SK-N-MC (cell line): Measurements from ENCODE around the gene CYP21A2.
"Not testable (repeated sequence)": the region's sequence is repeated elsewhere in the genome, so short reads cannot be mapped to it uniquely, and the experiment has no call there.

Experiments
- DNase-seq: peaks from one replicate; pipeline ENCODE4 v3.0.0-alpha.2; 2011; ENCODE audit warnings: low read depth, low spot score
- H3K27ac ChIP-seq: fragments of 200-600 bp; sonication (generic); 2 replicates; pipeline ENCODE4 v1.5.1; 2016; ENCODE audit warnings: mixed run types
- H3K36me3 ChIP-seq: fragments of 200-600 bp; sonication (generic); 2 replicates; pipeline ENCODE4 v1.6.1; 2017; ENCODE audit warnings: antibody characterized with exemption, low read length, mixed read lengths; ENCODE audit not compliant: insufficient read depth
- H3K4me3 ChIP-seq: fragments of 200-600 bp; sonication (generic); 2 replicates; pipeline ENCODE4 v1.5.1; 2016
- H3K9ac ChIP-seq: fragments of 200-600 bp; sonication (generic); 2 replicates; pipeline ENCODE4 v1.8.0; 2017; ENCODE audit warnings: mixed run types, mixed read lengths; ENCODE audit not compliant: insufficient read length
- H3K9me3 ChIP-seq: fragments of 200-600 bp; sonication (generic); 2 replicates; pipeline ENCODE4 v1.6.1; 2017; ENCODE audit warnings: low read depth, mild to moderate bottlenecking, antibody characterized with exemption, low read length, moderate library complexity, mixed read lengths
- EZH2 ChIP-seq: fragments of 200-600 bp; sonication (generic); IDR thresholded peaks from one replicate; pipeline ENCODE4 v1.6.1; 2017; ENCODE audit warnings: antibody characterized with exemption
- FOXP2 ChIP-seq: optimal IDR thresholded peaks from 2 replicates; pipeline ENCODE3; 2011; ENCODE audit warnings: mild to moderate bottlenecking, moderate library complexity; ENCODE audit not compliant: insufficient read depth; ENCODE audit errors: extremely low read length, control extremely low read depth
- POLR2AphosphoS5 ChIP-seq: IDR thresholded peaks from 2 replicates; pipeline ENCODE4 v1.6.1; 2012; ENCODE audit warnings: mild to moderate bottlenecking, low read depth, low read length, borderline replicate concordance

Gene CYP21A2

DNA sequence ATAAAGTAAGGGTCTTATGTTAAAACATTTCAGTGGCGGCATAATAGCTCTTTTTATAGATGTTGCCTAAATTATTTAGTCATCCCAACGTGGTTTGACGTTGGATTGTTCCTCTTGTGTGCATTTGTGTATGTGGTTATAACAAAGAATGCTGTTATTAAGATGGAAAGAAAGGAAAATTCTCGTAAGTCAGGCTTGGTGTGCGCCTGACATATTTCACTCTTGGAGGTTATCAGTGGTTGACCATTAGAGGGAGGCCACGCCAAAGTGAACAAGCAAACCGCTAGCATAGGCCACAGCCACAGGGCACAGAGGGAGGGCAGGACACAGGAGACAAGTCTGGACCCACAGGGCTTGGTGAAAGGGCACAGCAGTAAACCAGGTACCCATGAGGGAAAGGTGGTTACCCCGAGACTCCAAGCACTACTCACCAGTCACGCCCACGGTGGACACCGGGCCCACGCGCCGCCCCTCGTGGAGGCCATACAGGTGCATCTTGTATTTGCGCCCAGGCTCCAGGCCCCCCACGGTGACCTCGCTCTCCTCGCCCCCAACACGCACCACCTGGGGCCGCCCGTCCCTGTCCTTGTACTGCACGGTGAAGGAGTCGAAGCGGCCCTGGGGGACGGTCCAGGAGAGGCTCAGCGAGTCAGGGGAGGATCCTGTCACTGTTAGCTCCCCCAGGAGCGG is 22.9 kb downstream of the CYP21A2 start:
- H3K27ac ChIP-seq, result no peak overlapping the region
- H3K4me3 ChIP-seq, result no peak overlapping the region
- no peak overlapping the region for H3K9ac ChIP-seq
- no peaks in the 10 kb centered on the region for H3K9me3 ChIP-seq
- DNase-seq, result no peak
- H3K36me3 ChIP-seq, result no peaks in the 10 kb centered on the region
- TF ChIP-seq POLR2AphosphoS5, result no peak
- TF ChIP-seq EZH2, result no peak
- TF ChIP-seq FOXP2, result no peak

DNA sequence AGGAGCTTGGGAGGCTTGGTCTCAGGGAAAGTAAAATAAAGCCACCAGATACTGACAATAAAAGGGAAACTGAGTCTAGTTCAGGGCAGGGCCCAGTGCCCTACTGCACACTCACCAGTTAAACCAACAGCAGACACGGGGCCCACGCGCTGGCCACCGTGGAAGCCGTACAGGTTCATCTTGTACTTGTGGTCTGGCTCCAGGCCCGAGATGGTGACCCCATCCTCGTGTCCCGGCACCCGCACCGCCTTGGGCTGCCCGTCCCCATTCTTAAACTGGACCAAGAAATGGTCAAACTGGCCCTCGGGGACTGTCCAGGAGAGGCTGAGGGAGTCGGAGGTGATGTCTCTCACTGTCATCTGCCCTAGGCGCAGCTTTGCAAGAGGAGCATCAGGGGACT is 26.5 kb downstream of the CYP21A2 start:
- TF ChIP-seq POLR2AphosphoS5 (no peak), FOXP2 (no peak), EZH2 (no peak)

DNA sequence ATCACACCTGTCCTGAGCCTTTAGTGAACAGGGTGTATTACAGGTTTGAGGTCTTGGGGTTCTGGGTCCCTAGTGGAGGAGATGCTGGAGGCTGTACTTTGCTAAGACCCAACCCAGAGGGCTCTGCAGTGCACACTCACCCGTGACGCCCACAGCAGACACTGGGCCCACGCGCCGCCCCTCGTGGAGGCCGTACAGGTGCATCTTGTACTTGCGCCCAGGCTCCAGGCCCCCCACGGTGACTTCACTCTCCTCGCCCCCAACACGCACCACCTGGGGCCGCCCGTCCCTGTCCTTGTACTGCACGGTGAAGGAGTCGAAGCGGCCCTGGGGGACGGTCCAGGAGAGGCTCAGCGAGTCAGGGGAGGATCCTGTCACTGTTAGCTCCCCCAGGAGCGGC is 29.3 kb downstream of the CYP21A2 start:
- not testable (repeated sequence) for H3K9me3 ChIP-seq, H3K4me3 ChIP-seq, H3K27ac ChIP-seq, H3K36me3 ChIP-seq, H3K9ac ChIP-seq, DNase-seq

More for the DNA sequence above, 26.5 kb downstream of the CYP21A2 start:
- Histone ChIP-seq H3K27ac (no peak overlapping the region), H3K9me3 (no peaks in the 10 kb centered on the region), H3K9ac (no peak overlapping the region), H3K36me3 (no peaks in the 10 kb centered on the region), H3K4me3 (no peak overlapping the region)
- DNase-seq, result no peak

DNA sequence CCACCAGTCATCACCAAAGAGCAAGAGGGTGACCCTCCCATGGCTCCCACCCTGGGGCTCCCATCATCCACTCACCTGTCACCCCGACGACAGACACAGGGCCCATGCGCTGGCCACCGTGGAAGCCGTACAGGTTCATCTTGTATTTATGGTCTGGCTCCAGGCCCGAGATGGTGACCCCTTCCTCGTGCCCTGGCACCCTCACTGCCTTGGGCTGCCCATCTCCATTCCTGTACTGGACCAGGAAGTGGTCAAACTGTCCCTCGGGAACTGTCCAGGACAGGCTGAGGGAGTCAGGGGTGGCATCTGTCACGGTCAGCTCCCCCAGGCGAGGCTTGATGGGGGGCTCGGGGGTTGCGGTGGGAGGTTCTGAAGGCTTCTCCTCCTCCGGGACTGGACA is 30.1 kb downstream of the CYP21A2 start:
- not testable (repeated sequence) for DNase-seq, H3K27ac ChIP-seq, H3K9ac ChIP-seq, H3K4me3 ChIP-seq, H3K9me3 ChIP-seq, H3K36me3 ChIP-seq

DNA sequence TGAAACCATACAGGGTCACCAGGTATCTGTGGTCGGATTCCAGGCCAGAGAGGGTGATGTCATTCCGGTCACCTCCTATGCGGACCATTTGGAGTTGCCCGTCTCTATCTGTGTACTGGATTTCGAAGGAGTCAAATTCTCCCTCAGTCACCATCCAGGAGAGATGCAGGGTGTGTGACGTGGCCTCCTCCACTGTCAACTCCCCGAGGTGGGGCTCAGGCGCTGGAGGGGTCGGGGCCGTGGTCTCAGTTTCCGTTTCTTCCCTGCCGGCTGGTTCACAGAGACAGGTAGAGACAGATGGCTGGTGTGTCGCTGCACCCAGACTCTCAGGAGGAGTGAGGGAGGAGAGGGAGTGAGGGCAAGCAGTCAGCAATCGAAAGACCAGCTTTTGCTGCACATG is 30.7 kb downstream of the CYP21A2 start:
- Histone ChIP-seq H3K9ac (no peak overlapping the region), H3K4me3 (no peak overlapping the region), H3K27ac (no peak overlapping the region), H3K9me3 (no peaks in the 10 kb centered on the region), H3K36me3 (no peaks in the 10 kb centered on the region)
- no peak for TF ChIP-seq POLR2AphosphoS5
- no peak for TF ChIP-seq EZH2
- TF ChIP-seq FOXP2, result no peak
- no peak for DNase-seq

DNA sequence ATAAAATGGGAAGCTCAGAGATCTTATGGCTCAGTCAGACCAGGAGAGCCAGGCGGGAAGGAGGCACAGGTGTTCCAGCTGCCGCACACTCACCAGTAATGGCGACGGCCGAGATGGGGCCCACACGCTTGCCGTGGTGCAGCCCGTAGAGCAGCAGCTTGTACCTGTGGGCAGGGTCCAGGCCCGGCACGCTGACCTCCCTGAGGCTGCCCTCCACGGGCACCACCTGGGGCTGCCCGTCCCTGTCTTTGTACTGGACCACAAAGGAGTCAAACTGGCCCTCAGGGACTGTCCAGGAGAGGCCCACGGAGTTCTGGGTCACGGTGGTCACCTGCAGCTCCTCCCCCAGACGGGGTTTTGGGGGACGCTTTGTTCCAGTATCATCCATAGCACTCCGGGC is 31.2 kb downstream of the CYP21A2 start:
- DNase-seq, result no peak
- TF ChIP-seq POLR2AphosphoS5 (no peak), FOXP2 (no peak), EZH2 (no peak)
- Histone ChIP-seq H3K9ac (no peak overlapping the region), H3K9me3 (no peaks in the 10 kb centered on the region), H3K27ac (no peak overlapping the region), H3K36me3 (no peaks in the 10 kb centered on the region), H3K4me3 (no peak overlapping the region)

DNA sequence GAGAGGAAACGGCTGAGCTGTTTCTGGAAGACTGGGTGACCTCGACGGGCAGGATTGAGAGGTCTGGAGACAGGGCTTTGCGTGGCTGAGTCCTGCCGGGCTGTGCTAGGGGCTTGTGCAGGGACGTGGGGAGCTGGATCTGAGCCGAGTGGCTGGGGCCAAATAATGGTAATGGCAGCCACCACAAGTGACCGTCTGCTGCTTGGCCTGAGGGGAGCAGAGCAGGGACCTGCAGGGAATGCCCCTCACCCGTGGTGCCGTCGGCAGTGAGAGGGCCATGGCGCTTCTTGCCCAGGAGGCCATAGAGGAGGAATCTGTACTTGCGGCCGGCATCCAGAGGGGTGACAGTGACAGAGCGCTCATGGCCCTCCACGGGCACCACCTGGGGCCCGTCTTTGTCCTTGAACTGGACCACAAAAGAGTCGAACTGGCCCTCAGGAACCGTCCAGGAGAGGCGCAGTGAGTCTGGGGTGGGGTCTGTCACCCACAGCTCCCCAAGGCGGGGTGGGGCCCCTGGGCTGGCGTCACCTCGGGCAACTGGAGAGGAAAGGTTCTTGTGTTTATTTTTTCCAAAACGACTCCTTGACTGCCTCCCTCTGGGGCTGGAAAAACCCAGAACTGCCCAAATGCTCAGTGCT is 31.8 kb downstream of the CYP21A2 start:
- no peak for DNase-seq
- Histone ChIP-seq H3K36me3 (no peaks in the 10 kb centered on the region), H3K4me3 (no peak overlapping the region), H3K27ac (no peak overlapping the region), H3K9ac (no peak overlapping the region), H3K9me3 (no peaks in the 10 kb centered on the region)
- TF ChIP-seq POLR2AphosphoS5, result no peak
- no peak for TF ChIP-seq FOXP2
- no peak for TF ChIP-seq EZH2

DNA sequence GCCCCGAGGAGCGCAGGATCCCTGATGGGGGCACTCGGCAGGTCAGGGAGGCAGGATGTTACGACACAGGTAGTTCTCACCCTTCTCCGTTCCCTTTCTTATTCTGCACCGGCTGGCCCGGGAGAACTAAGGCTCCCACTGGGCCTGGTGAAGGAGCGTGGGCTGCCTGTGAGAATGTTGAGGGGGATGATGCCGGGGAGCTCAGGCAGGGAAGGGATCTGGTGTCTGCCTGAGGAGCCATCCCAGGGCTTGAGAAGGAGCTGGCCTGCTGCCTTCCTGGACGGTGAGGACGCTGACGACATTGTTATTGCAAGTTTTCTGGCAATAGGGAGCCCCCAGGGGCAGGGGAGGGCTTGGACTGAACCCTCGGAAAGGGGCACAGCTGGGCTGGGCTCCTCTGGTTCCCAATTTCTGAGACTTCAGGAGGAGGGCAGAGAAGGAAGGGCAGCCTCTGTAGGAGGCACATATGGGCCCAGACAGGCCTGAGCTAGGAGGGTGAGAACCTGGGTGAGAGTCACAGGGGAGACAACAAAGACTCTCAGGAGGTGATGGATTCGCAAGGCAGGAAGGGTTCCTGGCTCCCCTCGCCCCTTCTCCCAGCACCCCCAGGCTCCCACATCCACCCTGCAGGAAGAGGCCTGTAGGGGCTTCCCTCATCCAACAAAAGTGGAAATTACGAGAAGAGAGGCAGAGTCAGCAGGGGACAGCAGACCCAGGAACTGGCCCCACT is 32.8 kb downstream of the CYP21A2 start:
- Histone ChIP-seq H3K9me3 (no peaks in the 10 kb centered on the region), H3K4me3 (no peak overlapping the region), H3K36me3 (no peaks in the 10 kb centered on the region), H3K27ac (no peak overlapping the region), H3K9ac (no peak overlapping the region)
- no peak for DNase-seq
- TF ChIP-seq EZH2 (no peak), POLR2AphosphoS5 (no peak), FOXP2 (no peak)

DNA sequence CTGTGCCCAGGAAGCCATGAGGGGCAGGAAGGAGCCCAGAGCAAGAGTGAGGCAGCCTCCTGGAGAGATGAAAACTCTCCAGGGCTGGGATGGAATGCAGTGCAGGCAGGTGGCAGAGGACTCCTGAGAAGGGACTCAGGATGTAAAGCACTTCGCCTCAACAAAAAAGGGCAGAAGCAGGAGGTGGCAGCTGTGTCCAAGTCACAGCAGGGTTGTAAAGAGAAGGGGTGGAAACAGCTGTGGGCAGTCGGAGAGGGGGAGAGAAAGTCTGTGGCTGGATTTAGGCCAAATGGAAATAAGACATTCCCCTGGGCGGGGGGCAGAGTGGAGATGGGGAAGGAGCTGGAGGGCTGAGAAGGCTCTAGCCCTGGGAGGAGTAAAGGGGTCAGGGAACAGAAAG is 34.9 kb downstream of the CYP21A2 start:
- H3K9ac ChIP-seq, result no peak overlapping the region
- no peak overlapping the region for H3K4me3 ChIP-seq
- TF ChIP-seq POLR2AphosphoS5, result no peak
- TF ChIP-seq EZH2, result no peak
- no peak for TF ChIP-seq FOXP2
- DNase-seq, result no peak
- H3K27ac ChIP-seq, result no peak overlapping the region
- no peaks in the 10 kb centered on the region for H3K9me3 ChIP-seq
- H3K36me3 ChIP-seq, result no peaks in the 10 kb centered on the region
